Thymus (tissue), 14 donors: ENCODE measurements around the gene C1GALT1C1L. TPM values are rescaled to one million over a fixed set of nuclear protein-coding genes. Genes with fewer than 3 reads are reported as not detected.

ENCODE experiments used
- DNase-seq, 9 donors: peaks; one replicate each; pipeline ENCODE4 v3.0.0-alpha.2; 2013; ENCODE audit warnings: low spot score in 9 of 9, low read depth in 6 of 9, missing footprints in 1 of 9
- H3K27ac ChIP-seq, 2 donors: one replicate each; pipeline ENCODE4 v1.5.1; 2013; ENCODE audit warnings: control low read depth in 1 of 2, low read depth in 1 of 2, low read length in 1 of 2, mild to moderate bottlenecking in 1 of 2, moderate library complexity in 1 of 2
- H3K27me3 ChIP-seq, 2 donors: one replicate each; pipeline ENCODE4 v1.5.1; 2013; ENCODE audit warnings: low read length in 1 of 2; ENCODE audit not compliant: control insufficient read depth in 2 of 2, insufficient read depth in 1 of 2
- H3K36me3 ChIP-seq, 2 donors: one replicate each; pipeline ENCODE4 v1.5.1; 2013; ENCODE audit warnings: low read length in 1 of 2, mild to moderate bottlenecking in 1 of 2, moderate library complexity in 1 of 2; ENCODE audit not compliant: control insufficient read depth in 2 of 2, insufficient read depth in 2 of 2
- H3K4me1 ChIP-seq, 2 donors: one replicate each; pipeline ENCODE4 v1.5.1; 2013; ENCODE audit warnings: low read length in 2 of 2; ENCODE audit not compliant: control insufficient read depth in 2 of 2, insufficient read depth in 2 of 2
- H3K4me3 ChIP-seq, 2 donors: one replicate each; pipeline ENCODE4 v1.5.1; 2013; ENCODE audit warnings: low read length in 2 of 2, control low read depth in 1 of 2, mild to moderate bottlenecking in 1 of 2
- H3K9me3 ChIP-seq, 2 donors: one replicate each; pipeline ENCODE4 v1.5.1; 2013; ENCODE audit warnings: low read length in 1 of 2, mild to moderate bottlenecking in 1 of 2; ENCODE audit not compliant: control insufficient read depth in 2 of 2, insufficient read depth in 1 of 2
- WGBS: extraction: QIAGEN DNeasy Blood & Tissue Kit; methylation state at CpG from one replicate; pipeline ENCODE4 v1.1.7; 2013; 5-methylcytosine and 5-hydroxymethylcytosine counted together
- long read RNA-seq, 10 donors: transcript quantifications; one replicate each; lab custom pipeline, GENCODE V29; 2026
- polyA plus RNA-seq: library from polyadenylated mRNA; stranded (reverse); fragments of 200-250 nt; gene quantifications from one replicate; pipeline ENCODE4 v1.2.3, GENCODE V29; 2013
- total RNA-seq: library from RNA; stranded (reverse); fragments of 120-200 nt; gene quantifications from one replicate; pipeline ENCODE4 v1.2.4, GENCODE V29; 2013
- donor health status: healthy.

C1GALT1C1L gene
- total RNA-seq (0.24 TPM), polyA plus RNA-seq (0.48 TPM)
- long read RNA-seq, donor 1, result 0 reads
- long read RNA-seq, donor 2, result 0 reads
- long read RNA-seq, donor 3, partial matches to known transcripts, result 0 of 2 reads
- long read RNA-seq, donor 3, other reads (novel, unspliced or antisense), result 0 of 2 reads
- long read RNA-seq, donor 4, result 0 reads
- long read RNA-seq, donor 5, partial matches to known transcripts, result 0 of 3 reads
- long read RNA-seq, donor 5, other reads (novel, unspliced or antisense), result 0 of 3 reads
- long read RNA-seq, donor 6, result 0 reads
- long read RNA-seq, donor 7, partial matches to known transcripts, result 0 of 1 reads
- long read RNA-seq, donor 7, other reads (novel, unspliced or antisense), result 0 of 1 reads
- long read RNA-seq, donor 8, result 0 reads
- long read RNA-seq, donor 9, result 0 reads
- long read RNA-seq, donor 10, partial matches to known transcripts, result 0 of 1 reads
- long read RNA-seq, donor 10, other reads (novel, unspliced or antisense), result 0 of 1 reads

DNA sequence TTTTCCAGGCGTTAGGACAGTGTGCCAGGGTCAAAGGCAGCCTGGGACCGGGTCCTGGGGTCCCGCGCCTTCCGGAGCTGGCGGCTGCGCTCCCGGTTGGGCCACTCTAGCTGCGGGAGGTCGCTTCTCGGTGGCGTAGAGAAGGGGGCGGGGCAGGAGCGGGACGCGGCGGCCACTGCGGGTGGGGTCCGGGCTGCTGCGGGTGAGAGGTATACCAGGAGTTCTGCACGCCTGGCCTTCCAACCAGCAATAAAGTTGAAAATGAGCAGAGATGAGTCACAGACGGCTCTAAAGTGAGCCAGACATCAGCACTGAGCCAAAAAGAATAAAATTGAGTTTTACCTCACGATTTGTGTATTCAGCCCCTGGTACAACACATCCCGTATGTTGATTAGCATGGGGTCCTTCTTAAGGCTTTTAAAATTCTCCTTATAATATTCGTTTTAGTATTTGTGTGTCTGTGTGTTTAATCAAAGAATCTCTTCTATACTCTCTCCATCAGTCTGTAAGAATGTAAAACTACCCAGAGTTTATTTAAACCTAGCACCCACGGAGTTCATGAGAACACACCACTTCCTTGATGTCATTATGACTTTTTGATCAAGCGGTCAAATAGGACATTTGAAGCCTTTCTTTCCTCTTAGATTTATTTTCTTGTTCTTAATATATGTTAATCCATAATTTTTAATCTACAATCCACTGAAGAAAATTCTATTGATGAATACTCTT lies at the start of gene C1GALT1C1L:
C1GALT1C1L (minus strand) TSS at position 108 of the 729 bp plus-strand sequence; CDS start at position 1, 107 bp downstream.
- H3K27ac ChIP-seq, result no peak within 1 kb of the TSS
- WGBS, result 21% methylated on average over 27 of the region's 27 CpGs
- H3K4me3 ChIP-seq, result peak within 1 kb of the TSS; percentile 16 to 40
- peaks cover 0 to 5% of the 10 kb centered on the region in 2 donors for H3K27me3 ChIP-seq
- H3K36me3 ChIP-seq, result no peaks in the 10 kb centered on the region
- no peaks in the 10 kb centered on the region for H3K9me3 ChIP-seq
- DNase-seq, result peak in 3 of 9 donors; percentile 2 to 10 (median 6)
- no peaks in the 10 kb centered on the region for H3K4me1 ChIP-seq

- over 99% methylated on average over 3 of the region's 3 CpGs for WGBS
- no peak for DNase-seq
These were observed 49.5 kb upstream of the C1GALT1C1L start for GRCh38 chr2:43725711-43726246.

GRCh38 chr2:43724728-43725526 lies 48.7 kb upstream of the C1GALT1C1L start:
- H3K27me3 ChIP-seq, result no peaks in the 10 kb centered on the region
- no peak overlapping the region for H3K27ac ChIP-seq
- WGBS, result 85% methylated on average over 4 of the region's 4 CpGs
- no peak overlapping the region for H3K4me3 ChIP-seq
- no peaks in the 10 kb centered on the region for H3K36me3 ChIP-seq
- no peaks in the 10 kb centered on the region for H3K4me1 ChIP-seq
- DNase-seq, result peak in 2 of 9 donors; percentile 3 to 18
- H3K9me3 ChIP-seq, result no peaks in the 10 kb centered on the region

More at GRCh38 chr2:43725711-43726246, 49.5 kb upstream of the C1GALT1C1L start:
- Histone ChIP-seq H3K4me1 (no peaks in the 10 kb centered on the region), H3K9me3 (no peaks in the 10 kb centered on the region), H3K36me3 (no peaks in the 10 kb centered on the region), H3K4me3 (no peak overlapping the region), H3K27ac (no peak overlapping the region), H3K27me3 (no peaks in the 10 kb centered on the region)

- H3K27ac ChIP-seq, result no peak overlapping the region
- H3K36me3 ChIP-seq, result no peaks in the 10 kb centered on the region
- no peaks in the 10 kb centered on the region for H3K27me3 ChIP-seq
- H3K4me1 ChIP-seq, result no peaks in the 10 kb centered on the region
- WGBS, result 91% methylated on average over 5 of the region's 5 CpGs
- DNase-seq, result no peak
- H3K4me3 ChIP-seq, result no peak overlapping the region
- H3K9me3 ChIP-seq, result no peaks in the 10 kb centered on the region
These were observed 42.4 kb upstream of the C1GALT1C1L start for GRCh38 chr2:43718530-43719124.

DNA sequence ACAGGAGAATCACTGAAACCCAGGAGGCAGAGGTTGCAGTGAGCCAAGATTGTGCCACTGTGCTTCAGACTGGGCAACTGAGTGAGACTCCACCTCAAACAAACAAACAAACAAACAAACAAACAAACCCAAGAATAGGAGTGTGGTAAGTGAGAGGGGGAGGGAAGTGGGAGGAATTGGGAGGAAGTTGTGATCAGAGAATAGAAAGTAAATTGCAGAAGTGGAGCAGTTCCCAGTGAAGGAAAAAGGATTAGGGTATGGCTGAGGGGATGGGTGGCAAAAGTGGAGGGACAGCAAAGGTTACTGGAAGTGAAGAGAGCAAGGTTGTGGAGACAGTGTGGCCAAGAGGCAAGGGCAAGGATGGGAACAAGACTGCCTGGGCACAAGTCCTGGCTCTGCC lies 41.1 kb upstream of the C1GALT1C1L start:
- H3K27ac ChIP-seq, result no peak overlapping the region
- H3K9me3 ChIP-seq, result no peaks in the 10 kb centered on the region
- H3K4me3 ChIP-seq, result no peak overlapping the region
- H3K27me3 ChIP-seq, result no peaks in the 10 kb centered on the region
- no peaks in the 10 kb centered on the region for H3K36me3 ChIP-seq
- DNase-seq, result no peak
- no peaks in the 10 kb centered on the region for H3K4me1 ChIP-seq

DNA sequence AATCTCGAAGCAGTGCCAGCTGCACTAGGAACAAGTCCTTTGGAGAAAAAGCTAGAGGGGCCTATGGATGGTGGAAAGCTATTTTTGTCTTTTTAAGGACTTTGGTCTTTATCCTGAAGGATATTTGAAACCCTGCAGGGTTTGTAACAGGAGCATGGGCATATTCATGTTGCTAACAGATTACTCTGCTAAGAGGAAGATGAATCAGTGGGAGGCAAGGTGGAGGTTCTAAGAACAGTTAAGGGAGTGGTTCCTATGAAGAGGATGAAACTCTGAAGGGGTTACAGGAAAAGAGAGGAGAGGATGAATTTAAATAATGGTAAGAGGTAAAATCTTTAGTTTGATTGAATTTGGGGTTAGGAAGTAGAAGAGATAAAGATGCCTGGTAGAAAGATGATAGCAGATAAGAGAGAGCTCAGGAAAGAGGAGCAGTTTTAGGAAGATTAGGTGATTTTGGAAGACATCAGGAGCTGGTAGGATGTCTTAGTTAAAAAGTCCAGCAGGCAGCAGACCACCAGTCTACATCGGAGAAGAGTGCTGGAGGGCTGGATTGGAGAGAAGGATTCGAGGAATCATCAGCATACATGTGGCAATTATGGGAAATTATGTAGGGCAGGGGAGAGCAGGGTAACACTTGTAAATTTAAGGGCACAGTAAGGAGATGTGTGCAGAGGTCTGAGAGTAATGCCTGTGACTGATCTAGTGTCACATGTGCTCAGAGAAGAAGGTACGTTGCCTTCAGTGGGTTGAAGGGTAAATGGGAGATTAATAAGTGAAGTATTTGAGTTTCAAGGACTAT lies 39.3 kb upstream of the C1GALT1C1L start:
- DNase-seq, result no peak
- no peaks in the 10 kb centered on the region for H3K9me3 ChIP-seq
- no peaks in the 10 kb centered on the region for H3K4me1 ChIP-seq
- peaks cover 0 to 2% of the 10 kb centered on the region in 2 donors for H3K27me3 ChIP-seq
- WGBS, result 93% methylated on average over 4 of the region's 4 CpGs
- no peaks in the 10 kb centered on the region for H3K36me3 ChIP-seq
- no peak overlapping the region for H3K27ac ChIP-seq
- H3K4me3 ChIP-seq, result no peak overlapping the region

- no peak for DNase-seq
- peaks cover 0 to 2% of the 10 kb centered on the region in 2 donors for H3K27me3 ChIP-seq
- H3K36me3 ChIP-seq, result no peaks in the 10 kb centered on the region
- WGBS, result 44% methylated on average over 2 of the region's 2 CpGs
- H3K4me3 ChIP-seq, result no peak overlapping the region
- no peaks in the 10 kb centered on the region for H3K4me1 ChIP-seq
- H3K9me3 ChIP-seq, result no peaks in the 10 kb centered on the region
- no peak overlapping the region for H3K27ac ChIP-seq
These were observed 37.9 kb upstream of the C1GALT1C1L start for GRCh38 chr2:43714164-43714563.

DNA sequence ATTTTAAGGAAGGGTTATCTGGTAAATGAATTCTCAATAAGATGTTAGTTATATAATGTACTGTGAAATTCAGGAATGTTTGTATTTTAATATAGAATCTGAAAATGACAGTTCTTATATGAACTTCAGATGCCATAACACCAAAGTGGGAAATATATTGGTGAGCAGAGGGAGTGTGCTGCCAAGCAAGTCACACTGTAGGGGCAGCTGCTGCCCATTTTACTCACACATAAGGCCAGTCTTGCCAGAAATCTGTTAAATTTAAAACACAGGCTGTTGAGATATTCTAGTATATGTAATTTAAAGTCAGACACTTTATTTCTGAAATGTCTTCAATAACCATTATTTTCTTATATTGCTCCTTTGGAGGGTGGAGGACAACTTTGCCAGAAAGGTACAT lies 34.6 kb upstream of the C1GALT1C1L start:
- Histone ChIP-seq H3K4me3 (no peak overlapping the region), H3K36me3 (no peaks in the 10 kb centered on the region), H3K9me3 (no peaks in the 10 kb centered on the region), H3K27ac (no peak overlapping the region), H3K4me1 (no peaks in the 10 kb centered on the region), H3K27me3 (peaks cover 0 to 6% of the 10 kb centered on the region in 2 donors)
- DNase-seq, result no peak
